CD4-positive, alpha-beta memory T cell (primary cell): ENCODE data around the gene IPP. TPM values are rescaled to one million over a fixed set of nuclear protein-coding genes. Genes with fewer than 3 reads are reported as not detected.

Experiments used
- CTCF ChIA-PET: fragments of 350-600 bp; sonication (Branson Sonifier 250); formaldehyde crosslinking; loops from one replicate; lab custom pipeline; 2021; ENCODE audit warnings: inconsistent platforms; ENCODE audit not compliant: partially characterized antibody; lab: Charles Lee
- POLR2A ChIA-PET: fragments of 350-600 bp; sonication (Branson Sonifier 250); formaldehyde crosslinking; loops from one replicate; lab custom pipeline; 2021; ENCODE audit not compliant: partially characterized antibody; lab: Charles Lee
- DNase-seq, 5 donors: peaks; one replicate each; pipeline versions ENCODE4 v3.0.0 to v3.0.0-alpha.2; 2020 to 2022; ENCODE audit warnings: mixed read lengths in 1 of 5
- H3K27ac ChIP-seq: one replicate; pipeline ENCODE4 v1.7.0; 2013; ENCODE audit warnings: low read depth, low read length
- H3K27me3 ChIP-seq: 2 replicates; pipeline ENCODE4 v1.7.0; 2013; ENCODE audit warnings: mild to moderate bottlenecking, low read length, moderate library complexity; ENCODE audit not compliant: insufficient read depth
- H3K36me3 ChIP-seq: 2 replicates; pipeline ENCODE4 v1.7.0; 2013; ENCODE audit warnings: mild to moderate bottlenecking, low read length, moderate library complexity; ENCODE audit not compliant: insufficient read depth
- H3K4me1 ChIP-seq: 2 replicates; pipeline ENCODE4 v1.7.0; 2013; ENCODE audit warnings: mild to moderate bottlenecking, low read length, moderate library complexity; ENCODE audit not compliant: insufficient read depth
- H3K4me3 ChIP-seq, 2 donors: one replicate each; pipeline ENCODE4 v1.7.0; 2013; ENCODE audit warnings: low read length in 2 of 2, mild to moderate bottlenecking in 1 of 2
- H3K9me3 ChIP-seq, 2 donors: one replicate each; pipeline ENCODE4 v1.7.0; 2013; ENCODE audit warnings: low read length in 2 of 2, control low read depth in 1 of 2; ENCODE audit not compliant: control insufficient read depth in 1 of 2
- H3K27ac Mint-ChIP-seq, 7 donors: one replicate each; pipeline ENCODE4 v1.8.0; 2020 to 2021; ENCODE audit warnings: mixed read lengths in 7 of 7, mild to moderate bottlenecking in 6 of 7, inconsistent platforms in 3 of 7, moderate library complexity in 3 of 7
- H3K27me3 Mint-ChIP-seq, 2 donors: one replicate each; pipeline ENCODE4 v1.8.0; 2020 to 2021; ENCODE audit warnings: mixed read lengths in 2 of 2
- H3K36me3 Mint-ChIP-seq, 2 donors: one replicate each; pipeline ENCODE4 v1.8.0; 2020 to 2021; ENCODE audit warnings: mixed read lengths in 2 of 2, inconsistent platforms in 1 of 2, mild to moderate bottlenecking in 1 of 2
- H3K4me1 Mint-ChIP-seq, 4 donors: one replicate each; pipeline ENCODE4 v1.8.0; 2020 to 2021; ENCODE audit warnings: mixed read lengths in 4 of 4, mild to moderate bottlenecking in 1 of 4
- H3K4me3 Mint-ChIP-seq, 8 donors: one replicate each; pipeline ENCODE4 v1.8.0; 2020 to 2021; ENCODE audit warnings: mixed read lengths in 8 of 8, mild to moderate bottlenecking in 7 of 8, moderate library complexity in 6 of 8, inconsistent platforms in 3 of 8
- H3K9me3 Mint-ChIP-seq, 8 donors: one replicate each; pipeline ENCODE4 v1.8.0; 2020 to 2021; ENCODE audit warnings: mixed read lengths in 8 of 8, mild to moderate bottlenecking in 5 of 8, inconsistent platforms in 3 of 8, moderate library complexity in 1 of 8
- intact Hi-C: fragments of 100-400 bp; cut with micrococcal nuclease; formaldehyde crosslinking; loops from one replicate; pipeline ENCODE4 v1.15.1; 2023
- polyA plus RNA-seq, 2 donors: library from polyadenylated mRNA; unstranded; fragments of 300-500 nt; fragmentation: Illumina TruSeq; gene quantifications; one replicate each; pipeline ENCODE4 v1.2.3, GENCODE V29; 2021
- total RNA-seq, 2 experiments: library from RNA; stranded (reverse); gene quantifications; one replicate each; pipeline ENCODE4 v1.2.3, GENCODE V29; 2021

Gene IPP
- total and polyA plus RNA-seq, 4 experiments from 2014 or later: 9.0 to 19.7 (median 16.9) TPM

DNA sequence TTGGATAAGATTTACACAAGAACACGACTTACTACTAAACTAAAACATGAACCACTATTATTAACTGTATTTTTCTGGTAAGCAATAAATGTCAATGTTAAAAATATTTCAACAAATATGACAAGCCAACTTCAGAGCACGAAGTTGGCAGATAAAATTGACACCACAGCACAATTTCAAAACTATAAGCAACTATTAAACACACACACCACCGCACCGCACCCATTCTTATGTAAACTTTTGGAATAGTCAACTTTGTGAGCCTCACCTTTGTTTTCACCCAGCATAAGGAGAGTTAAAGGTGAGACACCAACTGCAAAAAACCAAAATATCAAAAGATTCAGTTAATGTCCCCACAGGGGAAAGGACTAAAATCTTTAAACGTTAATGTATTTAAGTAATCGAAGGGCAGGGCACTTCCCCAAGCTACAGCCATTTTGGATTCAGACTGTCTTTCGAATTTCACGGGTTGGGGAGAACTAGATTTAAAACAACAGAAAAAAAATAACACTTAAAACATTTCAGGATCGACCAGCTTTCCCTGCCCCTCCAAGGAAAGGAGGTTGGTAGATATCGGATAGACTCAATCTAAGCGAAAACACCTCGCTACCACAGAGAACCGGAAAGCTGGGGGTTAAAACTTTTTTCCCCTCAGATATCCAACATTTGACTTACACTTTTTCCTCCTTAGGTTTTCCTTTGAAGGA, 65.0 kb downstream of the IPP start:
- Histone ChIP-seq H3K36me3 (no peaks in the 10 kb centered on the region), H3K4me1 (peaks cover 73% of the 10 kb centered on the region), H3K9me3 (no peaks in the 10 kb centered on the region), H3K4me3 (peak overlapping the region; percentile 84 to 99), H3K27ac (peak overlapping the region; percentile 94), H3K27me3 (no peaks in the 10 kb centered on the region)
- peak in 1 of 5 donors; percentile 7 for DNase-seq
- CTCF ChIA-PET: interaction anchor here (1.1 to 1.5 kb wide), 6 partner anchors 8 to 847 kb away, joined by 3 to 4 read pairs (median 3); partner anchors contain the start of gene PRDX1
- Mint-ChIP-seq H3K4me3 (peak overlapping the region; percentile 95 to 100 (median 99)), H3K4me1 (peaks cover 34 to 73% (median 54%) of the 10 kb centered on the region in 4 donors), H3K36me3 (peaks cover 0 to 32% of the 10 kb centered on the region in 2 donors), H3K9me3 (no peaks in the 10 kb centered on the region), H3K27me3 (no peaks in the 10 kb centered on the region), H3K27ac (peak overlapping the region; percentile 98 to 100 (median 100))
- intact Hi-C loops: loop anchor here (2.0 to 10.0 kb wide), 9 partner anchors 117 to 1032 kb away; partner anchors contain the start of genes ARMH1, EFCAB14, EIF2B3 and LRRC41
- POLR2A ChIA-PET: interaction anchor here (0.7 to 4.0 kb wide), 34 partner anchors 9 to 1033 kb away, joined by 3 to 72 read pairs (median 5); partner anchors contain the start of genes AKR1A1, CCDC163, EFCAB14 and IPP

DNA sequence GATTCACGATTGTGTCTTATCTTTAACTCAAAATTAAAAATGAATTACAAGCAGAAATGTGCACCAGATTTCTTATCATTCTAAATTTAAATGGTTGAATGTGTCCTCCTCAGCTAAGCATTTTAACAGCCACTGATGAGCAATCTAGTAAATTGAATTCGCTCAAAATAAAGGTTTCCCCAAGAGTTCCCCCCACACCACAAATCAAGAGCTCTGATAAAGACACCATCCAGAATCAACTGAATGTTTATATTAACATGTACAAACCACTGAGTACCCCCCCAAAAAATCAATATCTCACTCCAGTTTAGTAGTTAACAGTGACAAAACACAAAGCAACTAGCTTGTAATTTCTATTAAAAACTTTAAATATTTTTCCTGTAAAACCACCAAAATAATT, 66.1 kb downstream of the IPP start:
- H3K27ac Mint-ChIP-seq: peak overlapping the region in 3 of 7 donors; percentile 75 to 98 (median 84)
- peaks cover 32 to 84% (median 54%) of the 10 kb centered on the region in 4 donors for H3K4me1 Mint-ChIP-seq
- intact Hi-C loops: loop anchor here (10.0 kb wide), 1 partner anchor 700 kb away; the partner anchor contains the start of gene EIF2B3
- H3K36me3 Mint-ChIP-seq: peaks cover 0 to 32% of the 10 kb centered on the region in 2 donors
- no peaks in the 10 kb centered on the region for H3K27me3 Mint-ChIP-seq
- no peaks in the 10 kb centered on the region for H3K9me3 Mint-ChIP-seq
- Histone ChIP-seq H3K4me1 (peaks cover 76% of the 10 kb centered on the region), H3K27ac (no peak overlapping the region), H3K36me3 (no peaks in the 10 kb centered on the region), H3K9me3 (no peaks in the 10 kb centered on the region), H3K4me3 (no peak overlapping the region), H3K27me3 (no peaks in the 10 kb centered on the region)
- ChIA-PET CTCF (interaction anchor here (0.5 kb wide), 1 partner anchor 12 kb away, joined by 3 read pairs; no protein-coding TSS in a partner anchor), POLR2A (interaction anchor here (1.1 to 3.2 kb wide), 2 partner anchors 66 to 163 kb away, joined by 6 to 25 read pairs; partner anchors contain the start of gene PRDX1)
- H3K4me3 Mint-ChIP-seq: peak overlapping the region; percentile 73 to 100 (median 97)
- DNase-seq: no peak

DNA sequence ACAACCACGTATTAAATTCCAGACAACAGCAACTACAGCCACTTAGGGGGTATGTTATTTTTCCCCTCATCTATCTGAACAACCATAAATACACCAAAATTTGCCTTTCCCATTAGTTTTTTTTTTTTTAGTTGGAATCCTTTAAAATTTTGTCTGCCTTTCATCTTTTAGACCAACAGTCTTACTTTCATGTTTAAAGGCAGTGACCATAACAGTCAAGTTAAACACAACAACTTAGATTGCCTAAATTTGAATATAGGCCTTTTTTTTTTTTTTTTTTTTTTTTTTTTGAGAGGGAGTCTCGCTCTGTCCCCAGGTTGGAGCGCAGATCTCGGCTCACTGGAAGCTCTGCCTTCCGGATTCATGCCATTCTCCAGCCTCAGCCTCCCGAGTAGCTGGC, 67.5 kb downstream of the IPP start:
- H3K27me3 ChIP-seq: no peaks in the 10 kb centered on the region
- no peak overlapping the region for H3K4me3 ChIP-seq
- peaks cover 79% of the 10 kb centered on the region for H3K4me1 ChIP-seq

GRCh38 chr1:45679123-45679522, 71.3 kb downstream of the IPP start:
- Histone ChIP-seq H3K27ac (no peak overlapping the region), H3K27me3 (no peaks in the 10 kb centered on the region), H3K9me3 (no peaks in the 10 kb centered on the region), H3K4me1 (peaks cover 96% of the 10 kb centered on the region), H3K4me3 (no peak overlapping the region), H3K36me3 (peaks cover 5% of the 10 kb centered on the region)
- peak overlapping the region; percentile 9 to 66 (median 60) for H3K4me3 Mint-ChIP-seq
- peaks cover 52 to 89% (median 69%) of the 10 kb centered on the region in 4 donors for H3K4me1 Mint-ChIP-seq
- intact Hi-C loops: no loop called here
- H3K9me3 Mint-ChIP-seq: no peaks in the 10 kb centered on the region
- H3K36me3 Mint-ChIP-seq: peaks cover 4 to 11% of the 10 kb centered on the region in 2 donors
- ChIA-PET CTCF (no interaction called here), POLR2A (no interaction called here)
- peak overlapping the region in 3 of 7 donors; percentile 3 to 50 (median 48) for H3K27ac Mint-ChIP-seq
- no peak for DNase-seq
- no peaks in the 10 kb centered on the region for H3K27me3 Mint-ChIP-seq

More for the DNA sequence above, 67.5 kb downstream of the IPP start:
- Mint-ChIP-seq H3K4me1 (peaks cover 42 to 89% (median 58%) of the 10 kb centered on the region in 4 donors), H3K27me3 (no peaks in the 10 kb centered on the region), H3K4me3 (peak overlapping the region in 5 of 8 donors; percentile 24 to 64 (median 27)), H3K36me3 (peaks cover 0 to 27% of the 10 kb centered on the region in 2 donors), H3K9me3 (no peaks in the 10 kb centered on the region), H3K27ac (no peak overlapping the region)
- CTCF ChIA-PET: interaction anchor here (0.5 to 0.6 kb wide), 2 partner anchors 165 to 190 kb away, joined by 3 to 4 read pairs; no protein-coding TSS in a partner anchor
- POLR2A ChIA-PET: interaction anchor here (0.6 kb wide), 1 partner anchor 11 kb away, joined by 4 read pairs; no protein-coding TSS in a partner anchor
- intact Hi-C loops: loop anchor here (10.0 kb wide), 1 partner anchor 698 kb away; the partner anchor contains the start of gene EIF2B3
- H3K36me3 ChIP-seq: no peaks in the 10 kb centered on the region
- no peaks in the 10 kb centered on the region for H3K9me3 ChIP-seq
- no peak for DNase-seq
- H3K27ac ChIP-seq: no peak overlapping the region

DNA sequence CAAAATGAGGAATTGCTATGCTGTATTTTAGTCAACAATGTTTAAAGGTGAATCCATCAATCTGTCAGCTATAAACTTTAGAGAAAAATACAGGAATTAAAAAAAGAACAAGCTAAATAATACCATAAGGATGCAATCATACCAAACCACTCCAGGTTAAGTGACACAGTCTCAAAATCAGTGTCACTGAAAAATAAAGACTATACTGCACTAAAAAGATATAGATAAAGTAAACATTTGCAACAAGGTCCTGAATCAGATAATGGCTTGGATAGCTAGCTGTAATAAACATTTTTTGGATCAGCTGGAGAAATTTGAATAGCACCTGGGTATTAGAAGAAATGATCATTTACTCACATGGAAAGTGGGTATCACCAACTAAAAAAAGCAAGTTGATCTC, 72.0 kb downstream of the IPP start:
- Histone ChIP-seq H3K4me3 (no peak overlapping the region), H3K27me3 (no peaks in the 10 kb centered on the region), H3K4me1 (peaks cover 95% of the 10 kb centered on the region), H3K9me3 (no peaks in the 10 kb centered on the region), H3K27ac (no peak overlapping the region), H3K36me3 (peaks cover 5% of the 10 kb centered on the region)
- ChIA-PET CTCF (interaction anchor here (1.3 kb wide), 1 partner anchor 31 kb away, joined by 3 read pairs; no protein-coding TSS in a partner anchor), POLR2A (interaction anchor here (0.9 to 1.3 kb wide), 2 partner anchors 8 to 9 kb away, joined by 4 to 7 read pairs; partner anchors contain the start of gene GPBP1L1)
- Mint-ChIP-seq H3K27me3 (no peaks in the 10 kb centered on the region), H3K4me1 (peaks cover 52 to 95% (median 72%) of the 10 kb centered on the region in 4 donors), H3K27ac (peak overlapping the region in 3 of 7 donors; percentile 6 to 46 (median 43)), H3K4me3 (peak overlapping the region in 1 of 8 donors; percentile 20), H3K9me3 (no peaks in the 10 kb centered on the region), H3K36me3 (peaks cover 4 to 11% of the 10 kb centered on the region in 2 donors)
- intact Hi-C loops: no loop called here
- no peak for DNase-seq

GRCh38 chr1:45677751-45678245, 72.7 kb downstream of the IPP start:
- Histone ChIP-seq H3K36me3 (peaks cover 5% of the 10 kb centered on the region), H3K9me3 (no peaks in the 10 kb centered on the region), H3K27me3 (no peaks in the 10 kb centered on the region), H3K4me1 (peaks cover 95% of the 10 kb centered on the region), H3K27ac (no peak overlapping the region), H3K4me3 (no peak overlapping the region)
- H3K36me3 Mint-ChIP-seq: peaks cover 4 to 15% of the 10 kb centered on the region in 2 donors
- no peaks in the 10 kb centered on the region for H3K9me3 Mint-ChIP-seq
- H3K4me3 Mint-ChIP-seq: peak overlapping the region in 5 of 8 donors; percentile 1 to 43 (median 31)
- H3K27me3 Mint-ChIP-seq: no peaks in the 10 kb centered on the region
- intact Hi-C loops: no loop called here
- no peak for DNase-seq
- peak overlapping the region in 4 of 7 donors; percentile 2 to 68 (median 28) for H3K27ac Mint-ChIP-seq
- H3K4me1 Mint-ChIP-seq: peaks cover 56 to 99% (median 76%) of the 10 kb centered on the region in 4 donors
- ChIA-PET CTCF (interaction anchor here (1.2 to 1.3 kb wide), 2 partner anchors 8 to 30 kb away, joined by 3 read pairs; partner anchors contain the start of gene GPBP1L1), POLR2A (interaction anchor here (0.9 to 1.3 kb wide), 2 partner anchors 9 kb away, joined by 4 to 7 read pairs; partner anchors contain the start of gene GPBP1L1)
